GM19463 (cell line): ENCODE results near the gene CMTM4.
A peak's percentile ranks its signal among the peaks of the same experiment; 100 is the strongest.
"Not testable (repeated sequence)": the region's sequence is repeated elsewhere in the genome, so short reads cannot be mapped to it uniquely, and the experiment has no call there.

Experiments used
- ATAC-seq: cut with Tn5 transposase; IDR thresholded peaks from one replicate; pipeline ENCODE4 v1.9.1; 2021; ENCODE audit warnings: mild to moderate bottlenecking, moderate library complexity; ENCODE audit not compliant: unreplicated experiment

The CMTM4 gene

DNA sequence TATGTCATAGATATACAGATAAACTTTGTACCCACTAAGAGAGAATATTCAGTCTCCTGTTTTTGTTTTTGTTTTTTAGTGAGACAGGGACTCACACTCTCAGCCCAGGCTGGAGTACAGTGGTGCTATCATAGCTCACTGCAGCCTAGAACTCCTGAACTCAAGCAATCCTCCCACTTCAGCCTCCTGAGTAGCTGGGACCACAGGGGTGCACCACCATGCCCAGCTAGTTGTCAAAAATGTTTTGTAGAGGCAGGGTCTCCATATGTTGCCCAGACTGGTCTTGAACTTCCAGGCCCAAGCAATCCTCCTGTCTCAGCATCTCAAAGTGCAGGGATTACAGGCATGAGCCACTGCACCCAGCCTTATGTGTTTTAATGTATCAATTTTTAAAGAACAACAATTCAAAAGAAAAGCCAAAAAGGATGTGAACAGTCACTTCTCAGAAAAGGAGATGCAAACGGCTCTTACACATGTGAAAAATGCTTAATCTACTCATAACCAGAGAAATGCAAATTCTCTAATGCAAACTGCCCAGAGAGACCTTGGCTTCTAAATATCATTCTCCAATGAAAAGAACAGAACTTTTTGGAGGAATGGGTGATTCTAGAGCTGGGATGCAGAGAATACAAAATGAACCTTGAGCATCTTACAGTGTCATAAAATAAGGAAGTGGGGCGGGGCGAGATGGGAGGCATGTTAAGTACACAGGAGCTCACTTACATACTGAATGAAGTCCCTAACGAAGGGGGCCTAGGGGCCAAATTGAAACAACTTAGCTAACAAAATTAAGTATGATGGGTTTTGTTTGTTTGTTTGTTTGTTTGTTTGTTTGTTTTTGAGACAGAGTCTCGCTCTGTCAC lies 99.3 kb downstream of the CMTM4 start:
- ATAC-seq: no peak

DNA sequence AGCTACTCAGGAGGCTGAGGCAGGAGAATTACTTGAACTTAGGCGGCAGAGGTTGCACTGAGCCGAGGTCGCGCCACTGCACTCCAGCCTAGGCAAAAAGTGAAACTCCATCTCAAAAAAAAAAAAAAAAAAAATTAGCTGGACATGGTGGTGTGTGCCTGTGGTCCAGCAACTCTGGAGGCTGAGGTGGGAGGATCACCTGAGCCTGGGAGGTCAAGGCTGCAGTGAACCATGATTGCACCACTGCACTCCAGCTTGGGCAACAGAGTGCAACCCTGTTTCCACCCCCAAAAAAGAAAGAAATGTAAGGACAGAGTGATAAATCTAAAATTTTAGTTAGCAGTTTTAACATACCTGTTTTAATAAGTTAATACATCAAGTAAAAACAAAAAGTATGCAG lies 100.0 kb downstream of the CMTM4 start:
- not testable (repeated sequence) for ATAC-seq

DNA sequence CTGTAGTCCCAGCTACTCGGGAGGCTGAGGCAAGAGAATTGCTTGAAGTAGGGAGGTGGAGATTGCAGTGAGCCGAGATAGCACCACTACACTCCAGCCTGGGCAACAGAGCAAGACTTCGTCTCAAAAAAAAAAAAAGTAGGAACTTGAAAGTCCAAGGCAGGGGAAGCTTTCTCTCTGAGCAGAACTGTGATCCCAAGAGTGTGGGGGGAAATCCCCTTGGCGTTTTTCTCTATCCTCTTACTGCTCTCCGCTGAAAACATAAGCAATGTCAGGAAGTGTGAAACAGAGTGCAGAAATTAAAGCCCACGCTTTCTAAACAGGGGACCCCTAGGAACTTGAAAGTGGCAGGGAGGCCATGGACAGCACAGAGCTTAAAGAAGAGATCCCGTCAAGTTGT lies 101.8 kb downstream of the CMTM4 start:
- no peak for ATAC-seq

DNA sequence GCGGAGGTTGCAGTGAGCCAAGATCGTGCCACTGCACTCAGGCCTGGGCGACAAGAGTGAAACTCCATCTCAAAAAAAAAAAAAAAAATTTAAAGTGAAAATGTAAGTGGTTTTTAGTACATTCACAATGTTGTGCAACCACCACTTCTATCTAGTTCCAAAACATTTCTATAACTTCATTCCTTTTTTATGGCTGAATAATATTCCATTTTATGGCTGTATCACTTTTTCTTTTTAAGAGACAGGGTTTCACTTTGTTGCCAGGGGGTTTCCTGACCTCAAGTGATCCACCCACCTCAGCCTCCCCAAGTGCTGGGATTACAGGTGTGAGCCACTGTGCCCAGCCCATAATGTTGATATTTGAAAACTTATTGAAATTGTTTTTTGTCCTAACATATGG lies 103.7 kb downstream of the CMTM4 start:
- no peak for ATAC-seq

DNA sequence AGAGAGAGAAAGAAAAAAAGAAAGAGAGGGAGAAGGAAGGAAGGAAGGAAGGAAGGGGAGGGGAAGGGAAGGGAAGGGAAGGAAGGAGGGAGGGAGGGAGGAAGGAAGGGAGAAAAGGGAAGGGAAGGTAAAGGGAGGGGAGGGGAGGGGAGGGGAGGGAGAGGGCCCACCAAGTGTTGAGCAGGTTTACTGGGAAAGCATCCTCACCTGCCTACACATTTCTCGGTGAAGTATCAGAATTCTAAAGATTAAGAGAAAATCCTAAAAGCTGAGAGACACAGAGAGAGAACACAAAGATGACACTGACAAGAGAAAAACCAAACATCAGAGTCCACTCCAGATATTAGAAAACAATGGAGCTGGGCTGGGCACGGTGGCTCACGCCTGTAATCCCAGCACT lies 104.3 kb downstream of the CMTM4 start:
- no peak for ATAC-seq

DNA sequence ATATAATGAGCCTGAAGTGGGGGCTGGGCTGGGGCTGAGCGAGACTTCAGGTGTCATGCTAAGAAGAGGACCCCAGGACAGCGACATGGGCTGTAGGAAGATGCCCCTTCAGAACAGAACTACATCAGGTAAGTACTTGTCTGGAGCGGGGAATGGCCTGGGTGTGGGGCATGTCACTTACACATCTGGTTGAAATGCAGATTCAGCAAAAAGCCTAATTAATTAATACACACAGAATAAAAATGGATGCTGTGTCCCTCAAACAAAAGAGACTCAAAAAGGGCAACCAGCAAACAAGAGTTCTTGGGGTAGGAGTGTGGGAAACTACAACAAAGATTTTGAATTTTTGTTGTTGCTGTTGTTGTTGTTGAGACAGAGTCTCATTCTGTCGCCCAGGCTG lies 105.5 kb downstream of the CMTM4 start:
- ATAC-seq: no peak

DNA sequence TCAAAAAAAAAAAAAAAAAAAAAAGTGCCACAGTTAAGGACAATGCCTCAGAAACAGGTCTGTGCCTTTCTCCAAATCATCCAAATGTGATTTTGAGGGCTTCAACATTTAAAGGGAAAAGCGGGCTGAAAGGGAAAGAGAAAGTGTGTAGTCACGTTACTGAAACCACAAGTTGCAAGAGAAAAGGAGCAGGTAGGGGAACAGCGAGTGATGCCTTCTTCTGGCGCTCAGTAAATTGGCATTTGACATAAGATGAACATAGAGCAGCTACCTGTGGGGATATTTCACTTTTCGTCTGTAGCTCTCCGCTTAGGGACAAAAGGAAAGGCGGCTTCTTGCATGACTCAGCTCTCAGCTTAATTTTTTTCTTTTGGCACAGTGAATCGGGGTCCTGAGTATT lies 106.2 kb downstream of the CMTM4 start:
- peak; percentile 39 for ATAC-seq

DNA sequence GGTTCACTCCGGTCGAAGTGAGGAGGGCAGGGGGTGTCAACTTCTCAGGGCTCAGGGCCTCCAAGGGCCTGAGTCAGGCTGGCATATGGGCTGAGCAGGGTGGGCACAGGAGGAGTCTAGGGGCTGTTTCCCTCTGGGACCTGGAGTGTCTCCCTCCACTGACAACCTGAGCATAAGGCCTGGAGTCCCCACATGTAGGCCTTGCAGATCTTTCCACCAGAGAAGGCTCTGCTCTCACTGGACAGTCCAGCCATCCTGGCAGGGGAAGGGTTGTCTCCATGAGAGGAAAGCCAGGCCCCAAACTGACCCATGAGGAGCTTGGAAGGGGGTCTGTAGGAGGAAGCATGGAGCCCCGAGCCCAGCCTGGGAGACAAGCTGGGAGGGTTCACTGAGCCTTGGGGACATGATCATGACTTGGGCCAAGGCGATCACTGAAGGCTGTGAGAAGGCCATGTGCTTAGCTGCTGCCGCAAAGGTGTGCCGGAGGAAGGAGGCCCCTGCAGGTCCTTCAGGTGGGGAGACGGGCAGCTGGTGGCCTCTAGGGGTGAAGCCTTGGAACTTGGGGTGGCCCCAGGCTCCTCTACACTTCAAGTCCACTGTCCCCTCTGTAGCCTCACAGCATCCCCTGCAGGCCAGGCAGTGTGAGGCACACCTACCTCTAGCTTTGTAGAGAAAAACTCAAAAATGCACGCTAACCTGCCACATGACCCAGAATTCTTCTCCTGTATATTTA lies 107.4 kb downstream of the CMTM4 start:
- ATAC-seq: peak; percentile 75

DNA sequence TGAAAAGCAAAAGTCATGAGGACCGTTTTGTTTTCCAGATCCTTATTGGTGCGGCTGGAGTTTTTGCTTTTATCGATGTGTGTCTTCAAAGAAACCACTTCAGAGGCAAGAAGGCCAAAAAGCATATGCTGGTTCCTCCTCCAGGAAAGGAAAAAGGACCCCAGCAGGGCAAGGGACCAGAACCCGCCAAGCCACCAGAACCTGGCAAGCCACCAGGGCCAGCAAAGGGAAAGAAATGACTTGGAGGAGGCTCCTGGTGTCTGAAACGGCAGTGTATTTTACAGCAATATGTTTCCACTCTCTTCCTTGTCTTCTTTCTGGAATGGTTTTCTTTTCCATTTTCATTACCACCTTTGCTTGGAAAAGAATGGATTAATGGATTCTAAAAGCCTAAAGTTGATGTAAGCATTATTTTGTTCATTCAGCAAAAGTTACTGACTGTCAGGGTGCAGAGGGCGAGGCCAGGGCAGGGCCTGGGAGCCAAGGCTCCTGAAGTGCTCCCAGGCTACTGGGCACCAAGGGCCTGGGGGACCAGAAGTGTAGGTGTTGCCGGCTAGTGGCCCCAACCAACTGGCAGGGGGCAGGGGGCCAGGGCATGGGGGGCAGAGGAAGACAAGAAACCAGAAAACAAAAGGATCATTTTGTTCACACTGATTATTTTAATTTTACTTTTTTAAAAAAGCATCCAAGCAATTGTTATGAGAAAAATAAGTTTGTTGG lies 108.5 kb downstream of the CMTM4 start:
- ATAC-seq: no peak

DNA sequence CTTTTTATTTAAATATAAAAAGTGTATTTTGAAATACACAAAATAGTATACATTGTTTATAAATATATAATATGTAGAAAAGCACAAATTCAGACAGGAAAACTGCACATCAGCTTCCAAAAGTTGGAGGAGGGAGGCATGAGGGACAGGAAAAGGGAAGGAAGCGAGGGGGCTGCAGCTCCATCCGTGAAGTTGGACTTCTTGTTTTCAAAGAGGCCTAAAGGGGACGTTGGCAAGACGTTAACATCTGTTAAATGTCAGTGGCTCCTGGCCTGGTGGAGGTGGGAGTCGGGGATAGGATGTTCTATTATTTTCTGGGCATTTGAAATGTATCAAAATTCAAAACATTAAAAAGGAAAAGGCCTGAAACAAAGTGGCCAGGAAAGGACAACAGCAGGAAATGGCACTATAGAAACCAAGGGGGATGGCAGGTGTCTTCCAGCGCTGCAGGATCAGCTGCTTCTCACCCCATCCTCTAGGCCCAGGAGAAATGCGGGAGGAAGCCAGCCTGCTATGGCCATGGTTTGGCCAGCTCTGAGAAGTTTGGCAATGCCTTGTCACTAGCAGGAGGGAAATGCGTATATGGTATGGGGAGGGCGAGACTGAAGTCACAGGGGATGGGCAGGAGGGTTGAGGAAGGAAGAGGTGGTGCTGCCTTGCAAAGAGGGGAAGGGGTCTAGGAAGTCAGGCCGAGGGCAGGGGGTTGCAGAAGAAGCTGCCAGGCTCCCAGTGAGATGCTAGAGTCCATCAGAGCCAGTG lies 110.9 kb downstream of the CMTM4 start:
- no peak for ATAC-seq

DNA sequence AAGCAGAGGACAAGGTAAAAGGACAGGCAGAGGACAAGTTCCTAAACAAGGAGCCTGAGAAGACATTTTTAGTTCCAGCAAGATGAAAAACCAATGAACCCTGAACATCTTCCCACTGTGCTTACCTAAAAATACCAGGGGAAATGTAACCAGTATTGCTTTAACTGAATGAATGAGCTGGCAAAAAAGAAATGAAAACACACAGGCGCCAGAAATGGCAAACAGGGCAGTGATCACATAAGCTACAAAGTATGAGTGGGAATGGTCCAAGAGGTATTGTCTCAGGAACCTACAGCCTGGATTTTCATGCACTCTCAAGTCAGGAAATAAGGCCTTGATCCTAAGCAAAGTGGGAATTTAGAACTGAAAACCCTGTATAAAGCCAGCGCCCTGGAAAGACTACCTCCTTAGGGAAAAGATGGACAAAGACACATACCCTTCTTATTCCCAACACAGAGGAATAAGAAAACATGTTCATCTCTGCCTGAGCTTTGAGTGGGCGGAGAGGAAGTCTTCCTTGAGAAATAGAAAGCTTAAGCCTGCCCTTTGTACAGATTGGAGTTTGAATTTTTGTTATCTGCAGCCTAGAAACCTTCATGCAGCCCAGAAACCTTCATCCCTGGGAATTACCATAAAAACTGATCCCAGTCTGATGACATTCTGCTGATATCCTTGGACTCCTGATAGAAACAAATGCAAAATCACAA lies 115.1 kb downstream of the CMTM4 start:
- ATAC-seq: no peak

DNA sequence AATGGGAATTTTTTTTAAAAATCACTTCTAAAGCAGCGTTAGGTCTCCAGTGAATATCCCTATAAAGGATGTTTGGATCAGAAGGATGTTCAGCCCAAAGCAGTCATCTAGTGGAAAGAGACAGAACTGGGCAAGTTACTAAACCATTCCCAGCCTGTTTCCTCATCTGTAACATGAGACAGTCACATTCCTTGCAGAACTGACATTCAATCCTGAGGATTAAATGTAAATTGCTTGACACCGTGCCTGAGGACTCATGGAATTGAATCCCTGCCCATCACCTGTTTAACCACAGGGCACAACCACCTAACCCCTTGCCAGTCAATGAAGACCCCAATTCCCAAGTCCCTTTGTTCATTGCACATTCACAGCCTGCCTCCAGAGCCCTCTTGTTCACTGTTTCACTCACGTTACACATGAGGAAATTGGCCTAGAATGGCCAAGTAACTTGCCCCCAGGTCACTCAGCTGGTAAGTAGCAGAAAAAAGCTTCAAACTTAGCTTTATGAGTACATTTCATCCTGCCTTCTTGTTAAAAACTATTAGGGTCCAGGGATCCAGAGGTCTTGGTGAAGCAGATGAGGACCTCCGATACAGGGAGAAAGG lies 115.8 kb downstream of the CMTM4 start:
- ATAC-seq: no peak

DNA sequence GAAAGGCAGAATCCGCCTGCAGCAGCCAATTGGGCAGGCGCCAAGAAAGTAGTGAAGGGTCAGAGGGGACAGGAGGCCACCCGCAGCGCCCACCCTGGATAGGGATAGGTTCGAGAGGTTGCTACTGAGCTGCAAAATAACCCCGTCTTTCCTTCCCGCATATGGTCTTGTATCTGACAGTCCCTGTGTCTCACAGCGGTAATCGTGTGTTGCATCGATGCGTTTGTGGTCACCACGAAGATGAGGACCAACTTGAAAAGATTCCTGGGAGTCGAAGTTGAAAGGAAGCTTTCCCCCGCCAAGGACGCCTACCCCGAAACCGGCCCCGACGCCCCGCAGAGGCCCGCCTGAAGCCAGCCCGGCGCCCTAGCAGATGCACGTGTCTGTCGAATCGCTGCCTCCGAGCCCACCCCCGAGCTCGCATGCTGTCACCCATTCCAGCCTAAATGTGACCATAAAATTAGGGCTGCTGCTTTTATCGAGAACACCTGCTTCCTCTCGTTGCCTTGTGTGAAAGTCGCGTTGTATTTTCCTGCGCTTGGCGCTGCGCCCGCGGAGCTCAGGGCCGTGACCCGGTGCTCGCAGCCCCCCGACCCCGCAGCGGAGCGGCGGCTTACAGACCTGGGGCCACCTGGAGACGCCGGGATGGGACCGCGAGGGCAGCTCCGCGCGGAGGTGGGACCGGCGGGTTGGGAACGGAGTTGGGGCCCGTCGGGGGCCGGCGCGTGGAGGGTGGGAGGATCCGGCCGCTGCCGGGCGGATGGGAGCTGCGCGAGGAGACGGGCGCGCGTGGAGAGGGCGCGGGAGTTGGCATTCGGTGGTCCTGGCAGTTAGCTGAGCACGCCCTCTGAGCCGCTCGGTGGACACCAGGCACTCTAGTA lies 117.7 kb downstream of the CMTM4 start, which contains the start of gene CMTM2:
CMTM2 (plus strand) TSS at position 813 of the 881 bp plus-strand sequence. CDS start 145 bp downstream, outside the sequence.
- no peak for ATAC-seq

DNA sequence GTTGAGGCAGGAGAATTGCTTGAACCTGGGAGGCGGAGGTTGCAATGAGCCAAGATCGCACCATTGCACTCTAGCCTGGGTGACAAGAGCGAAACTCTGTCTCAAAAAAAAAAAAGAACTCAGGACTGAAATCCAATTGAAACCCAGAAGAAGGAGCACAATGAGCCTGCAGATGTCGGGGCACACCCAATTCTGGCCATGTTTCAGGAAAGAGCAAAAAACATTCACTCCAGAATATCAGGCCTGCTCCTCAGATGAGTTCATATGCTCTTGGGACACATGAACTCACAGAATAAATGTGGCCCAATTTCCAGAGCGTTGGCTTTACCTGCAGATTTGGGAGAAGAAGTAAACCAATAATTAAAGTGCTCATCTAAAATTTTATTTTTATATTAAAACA lies 120.2 kb downstream of the CMTM4 start:
- ATAC-seq: no peak

DNA sequence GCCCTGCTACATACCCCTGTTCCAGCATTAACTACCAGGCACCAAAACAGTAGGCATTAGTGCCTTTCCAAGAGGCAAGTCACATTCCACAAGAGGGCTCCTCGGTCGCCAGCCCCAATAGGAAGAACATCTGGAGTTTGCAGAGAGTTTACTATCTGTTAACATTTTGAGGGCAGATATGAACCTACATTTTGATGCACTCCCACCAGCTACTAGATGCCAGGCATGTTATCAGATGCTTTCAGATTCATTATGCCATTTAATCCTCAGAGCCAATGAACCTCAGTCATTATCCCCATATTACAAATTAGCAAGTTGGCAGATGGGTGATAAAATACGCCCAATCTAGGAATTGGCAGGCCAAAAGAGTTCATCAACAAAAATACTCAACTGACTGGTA lies 121.5 kb downstream of the CMTM4 start:
- no peak for ATAC-seq

DNA sequence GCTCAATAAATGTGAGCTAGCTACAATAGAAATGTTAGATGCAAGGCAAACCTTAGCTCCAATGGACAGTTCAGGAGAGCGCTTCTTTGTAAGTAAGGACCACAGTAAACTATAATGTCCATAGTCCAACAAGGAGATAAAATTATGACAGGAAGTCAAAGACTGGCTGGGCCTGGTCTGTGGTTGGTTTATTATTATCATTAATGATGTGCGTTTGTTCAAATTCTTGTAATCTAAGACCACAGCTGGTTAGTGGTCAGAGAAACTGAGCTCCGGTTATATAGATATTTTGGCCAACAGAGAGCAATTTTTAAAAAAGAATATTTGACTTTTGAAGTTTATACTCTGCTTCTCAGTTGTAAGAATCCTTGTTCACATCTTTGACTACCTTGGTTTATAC lies 122.0 kb downstream of the CMTM4 start:
- no peak for ATAC-seq

DNA sequence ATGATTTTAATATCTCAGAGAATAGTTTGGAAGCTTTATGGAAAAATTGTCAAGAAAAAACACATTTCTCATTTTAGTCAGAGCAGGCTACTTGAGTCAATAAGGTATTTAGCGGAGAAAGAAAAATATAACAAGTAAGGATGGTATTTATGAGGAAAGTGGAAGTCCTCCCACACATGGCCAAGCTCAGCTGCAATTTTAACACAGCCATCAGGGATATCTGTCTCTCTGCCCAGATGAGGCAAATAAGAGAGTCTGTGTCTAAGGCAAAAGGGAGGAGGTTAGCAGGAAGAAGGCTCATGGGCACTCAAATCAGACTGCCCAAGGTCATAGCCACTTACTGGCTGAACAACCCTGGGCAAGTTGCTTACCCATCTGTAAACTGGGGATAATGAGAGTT lies 122.5 kb downstream of the CMTM4 start:
- ATAC-seq: no peak

DNA sequence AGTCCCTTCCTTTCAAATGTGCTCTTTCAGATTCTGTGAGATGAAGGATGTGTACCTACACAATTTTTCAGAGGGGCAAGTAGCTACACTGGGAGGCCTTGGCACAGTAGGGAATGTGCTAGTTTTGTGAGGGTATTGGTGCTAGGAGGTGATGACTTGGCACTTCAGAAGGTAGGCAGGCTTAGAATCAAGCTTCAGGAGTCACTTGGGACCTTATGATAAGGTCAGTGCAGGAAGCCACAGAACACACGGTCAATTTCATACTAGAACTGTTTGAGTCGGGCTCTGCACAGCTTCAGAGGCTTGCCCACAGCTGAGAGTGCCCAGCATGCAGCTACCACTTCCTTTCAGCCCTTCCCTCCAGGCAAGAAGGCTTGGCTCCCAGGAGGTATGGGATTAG lies 124.2 kb downstream of the CMTM4 start:
- no peak for ATAC-seq
